ENCODE data around the gene FGF22. TPM values are rescaled to one million over a fixed set of nuclear protein-coding genes. Genes with fewer than 3 reads are reported as not detected.

Gene FGF22
- total and polyA plus RNA-seq, 4 donors = 0.08 TPM; not detected in 3

DNA sequence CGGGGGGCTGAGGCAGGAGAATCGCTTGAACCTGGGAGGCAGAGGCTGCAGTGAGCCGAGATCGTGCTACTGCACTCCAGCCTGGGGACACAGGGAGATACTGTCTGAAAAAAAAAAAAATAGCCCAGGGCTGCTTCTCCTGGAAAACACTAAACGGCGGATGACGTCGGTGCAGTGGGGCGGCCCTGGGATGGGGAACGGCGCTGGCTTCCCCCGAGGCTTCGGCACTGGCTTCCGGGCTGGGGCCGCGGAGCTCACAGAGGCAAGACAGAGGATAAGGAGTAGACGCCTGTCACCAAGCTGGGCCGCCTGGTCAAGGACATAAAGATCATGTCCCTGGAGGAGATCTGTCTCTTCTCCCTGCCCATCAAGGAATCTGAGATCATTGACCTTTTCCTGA, 50.5 kb downstream of the FGF22 start:
- WGBS = 73% methylated on average over 18 of the region's 18 CpGs
- Histone ChIP-seq H3K27ac (ENCODE audit: low read depth in 1 of 2, low read length in 2 of 2) (no peak overlapping the region), H3K4me3 (ENCODE audit: low read depth in 1 of 3, low read length in 3 of 3) (no peak overlapping the region), H3K4me1 (ENCODE audit: control insufficient read depth in 4 of 4, insufficient read depth in 4 of 4, low read length in 3 of 4) (no peaks in the 10 kb centered on the region), H3K27me3 (ENCODE audit: control insufficient read depth in 4 of 4, insufficient read depth in 4 of 4, low read length in 3 of 4) (no peaks in the 10 kb centered on the region), H3K36me3 (ENCODE audit: control insufficient read depth in 4 of 4, insufficient read depth in 3 of 4, low read depth in 1 of 4, low read length in 3 of 4) (no peaks in the 10 kb centered on the region), H3K9me3 (ENCODE audit: control insufficient read depth in 4 of 4, low read length in 3 of 4) (no peaks in the 10 kb centered on the region), H3K9ac (ENCODE audit: low read depth in 1 of 2, low read length in 2 of 2) (no peak overlapping the region)
- DNase-seq (ENCODE audit: low spot score) = no peak
- no peak for TF ChIP-seq SP1 (IDR thresholded peaks at IDR 0.05)
- no peak for TF ChIP-seq RXRA (IDR thresholded peaks at IDR 0.05)
- no peak for TF ChIP-seq NR2F2 (IDR thresholded peaks at IDR 0.05)
- TF ChIP-seq JUND (IDR thresholded peaks at IDR 0.05) = no peak
- TF ChIP-seq, protein P1, sequence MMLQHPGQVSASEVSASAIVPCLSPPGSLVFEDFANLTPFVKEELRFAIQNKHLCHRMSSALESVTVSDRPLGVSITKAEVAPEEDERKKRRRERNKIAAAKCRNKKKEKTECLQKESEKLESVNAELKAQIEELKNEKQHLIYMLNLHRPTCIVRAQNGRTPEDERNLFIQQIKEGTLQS (IDR thresholded peaks at IDR 0.05) = no peak
- no peak for TF ChIP-seq HNF4G (IDR thresholded peaks at IDR 0.05)
- no peak for TF ChIP-seq HNF4A (conservative IDR thresholded peaks at IDR 0.05)
- no peak for TF ChIP-seq FOXA2 (IDR thresholded peaks at IDR 0.05)
- TF ChIP-seq, protein P2, sequence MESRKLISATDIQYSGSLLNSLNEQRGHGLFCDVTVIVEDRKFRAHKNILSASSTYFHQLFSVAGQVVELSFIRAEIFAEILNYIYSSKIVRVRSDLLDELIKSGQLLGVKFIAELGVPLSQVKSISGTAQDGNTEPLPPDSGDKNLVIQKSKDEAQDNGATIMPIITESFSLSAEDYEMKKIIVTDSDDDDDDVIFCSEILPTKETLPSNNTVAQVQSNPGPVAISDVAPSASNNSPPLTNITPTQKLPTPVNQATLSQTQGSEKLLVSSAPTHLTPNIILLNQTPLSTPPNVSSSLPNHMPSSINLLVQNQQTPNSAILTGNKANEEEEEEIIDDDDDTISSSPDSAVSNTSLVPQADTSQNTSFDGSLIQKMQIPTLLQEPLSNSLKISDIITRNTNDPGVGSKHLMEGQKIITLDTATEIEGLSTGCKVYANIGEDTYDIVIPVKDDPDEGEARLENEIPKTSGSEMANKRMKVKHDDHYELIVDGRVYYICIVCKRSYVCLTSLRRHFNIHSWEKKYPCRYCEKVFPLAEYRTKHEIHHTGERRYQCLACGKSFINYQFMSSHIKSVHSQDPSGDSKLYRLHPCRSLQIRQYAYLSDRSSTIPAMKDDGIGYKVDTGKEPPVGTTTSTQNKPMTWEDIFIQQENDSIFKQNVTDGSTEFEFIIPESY (IDR thresholded peaks at IDR 0.05) = no peak
- TF ChIP-seq, protein P3, sequence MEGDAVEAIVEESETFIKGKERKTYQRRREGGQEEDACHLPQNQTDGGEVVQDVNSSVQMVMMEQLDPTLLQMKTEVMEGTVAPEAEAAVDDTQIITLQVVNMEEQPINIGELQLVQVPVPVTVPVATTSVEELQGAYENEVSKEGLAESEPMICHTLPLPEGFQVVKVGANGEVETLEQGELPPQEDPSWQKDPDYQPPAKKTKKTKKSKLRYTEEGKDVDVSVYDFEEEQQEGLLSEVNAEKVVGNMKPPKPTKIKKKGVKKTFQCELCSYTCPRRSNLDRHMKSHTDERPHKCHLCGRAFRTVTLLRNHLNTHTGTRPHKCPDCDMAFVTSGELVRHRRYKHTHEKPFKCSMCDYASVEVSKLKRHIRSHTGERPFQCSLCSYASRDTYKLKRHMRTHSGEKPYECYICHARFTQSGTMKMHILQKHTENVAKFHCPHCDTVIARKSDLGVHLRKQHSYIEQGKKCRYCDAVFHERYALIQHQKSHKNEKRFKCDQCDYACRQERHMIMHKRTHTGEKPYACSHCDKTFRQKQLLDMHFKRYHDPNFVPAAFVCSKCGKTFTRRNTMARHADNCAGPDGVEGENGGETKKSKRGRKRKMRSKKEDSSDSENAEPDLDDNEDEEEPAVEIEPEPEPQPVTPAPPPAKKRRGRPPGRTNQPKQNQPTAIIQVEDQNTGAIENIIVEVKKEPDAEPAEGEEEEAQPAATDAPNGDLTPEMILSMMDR (IDR thresholded peaks at IDR 0.05; ENCODE audit: low read depth, low read length, missing input control) = no peak
- TF ChIP-seq FOXA1 (IDR thresholded peaks at IDR 0.05) = no peak
- no peak for TF ChIP-seq EGR1 (IDR thresholded peaks at IDR 0.05; ENCODE audit: low read depth in 2 of 2)
- no peak for TF ChIP-seq RAD21 (IDR thresholded peaks at IDR 0.05)
- TF ChIP-seq GABPA (IDR thresholded peaks at IDR 0.05 in 1 of 2, conservative IDR thresholded peaks at IDR 0.05 in 1 of 2) = no peak
- TF ChIP-seq, protein P4, sequence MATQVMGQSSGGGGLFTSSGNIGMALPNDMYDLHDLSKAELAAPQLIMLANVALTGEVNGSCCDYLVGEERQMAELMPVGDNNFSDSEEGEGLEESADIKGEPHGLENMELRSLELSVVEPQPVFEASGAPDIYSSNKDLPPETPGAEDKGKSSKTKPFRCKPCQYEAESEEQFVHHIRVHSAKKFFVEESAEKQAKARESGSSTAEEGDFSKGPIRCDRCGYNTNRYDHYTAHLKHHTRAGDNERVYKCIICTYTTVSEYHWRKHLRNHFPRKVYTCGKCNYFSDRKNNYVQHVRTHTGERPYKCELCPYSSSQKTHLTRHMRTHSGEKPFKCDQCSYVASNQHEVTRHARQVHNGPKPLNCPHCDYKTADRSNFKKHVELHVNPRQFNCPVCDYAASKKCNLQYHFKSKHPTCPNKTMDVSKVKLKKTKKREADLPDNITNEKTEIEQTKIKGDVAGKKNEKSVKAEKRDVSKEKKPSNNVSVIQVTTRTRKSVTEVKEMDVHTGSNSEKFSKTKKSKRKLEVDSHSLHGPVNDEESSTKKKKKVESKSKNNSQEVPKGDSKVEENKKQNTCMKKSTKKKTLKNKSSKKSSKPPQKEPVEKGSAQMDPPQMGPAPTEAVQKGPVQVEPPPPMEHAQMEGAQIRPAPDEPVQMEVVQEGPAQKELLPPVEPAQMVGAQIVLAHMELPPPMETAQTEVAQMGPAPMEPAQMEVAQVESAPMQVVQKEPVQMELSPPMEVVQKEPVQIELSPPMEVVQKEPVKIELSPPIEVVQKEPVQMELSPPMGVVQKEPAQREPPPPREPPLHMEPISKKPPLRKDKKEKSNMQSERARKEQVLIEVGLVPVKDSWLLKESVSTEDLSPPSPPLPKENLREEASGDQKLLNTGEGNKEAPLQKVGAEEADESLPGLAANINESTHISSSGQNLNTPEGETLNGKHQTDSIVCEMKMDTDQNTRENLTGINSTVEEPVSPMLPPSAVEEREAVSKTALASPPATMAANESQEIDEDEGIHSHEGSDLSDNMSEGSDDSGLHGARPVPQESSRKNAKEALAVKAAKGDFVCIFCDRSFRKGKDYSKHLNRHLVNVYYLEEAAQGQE (IDR thresholded peaks at IDR 0.05) = no peak
- TF ChIP-seq TAF1 (conservative IDR thresholded peaks at IDR 0.05) = no peak

Other genes with a start within 250 kb of the FGF22 start
- gene C2CD4C, start 230.7 kb upstream of the FGF22 start, total RNA-seq = under 1 TPM; 0.09 to 0.42 TPM
- gene C2CD4C, start 230.7 kb upstream of the FGF22 start, polyA plus RNA-seq = under 1 TPM; 0.08 to 0.29 TPM
- 10 to 100 TPM; 15.6 to 28.7 TPM for gene SHC2, start 178.8 kb upstream of the FGF22 start, total RNA-seq
- gene SHC2, start 178.8 kb upstream of the FGF22 start, polyA plus RNA-seq = 10 to 100 TPM; 17.3 to 43.0 TPM
- gene MADCAM1, start 143.4 kb upstream of the FGF22 start, total RNA-seq = under 1 TPM; 0.17 to 0.23 TPM
- under 1 TPM; 0.25 to 0.32 TPM for gene MADCAM1, start 143.4 kb upstream of the FGF22 start, polyA plus RNA-seq
- 10 to 100 TPM; 15.1 to 15.5 TPM for gene TPGS1, start 132.4 kb upstream of the FGF22 start, total RNA-seq
- 10 to 100 TPM in 1 of 2 donors, 1 to 10 TPM in 1; 1.7 to 14.3 TPM for gene TPGS1, start 132.4 kb upstream of the FGF22 start, polyA plus RNA-seq
- gene CDC34, start 108.1 kb upstream of the FGF22 start, total RNA-seq = 10 to 100 TPM; 29.6 to 83.8 TPM
- gene CDC34, start 108.1 kb upstream of the FGF22 start, polyA plus RNA-seq = 10 to 100 TPM; 19.2 to 53.9 TPM
- gene GZMM, start 95.8 kb upstream of the FGF22 start, total RNA-seq = 1 to 10 TPM; 1.0 to 1.1 TPM
- gene GZMM, start 95.8 kb upstream of the FGF22 start, polyA plus RNA-seq = 1 to 10 TPM in 1 of 2 donors, under 1 TPM in 1; 0.28 to 1.3 TPM
- 100 to 1,000 TPM in 1 of 2 donors, 10 to 100 TPM in 1; 80.4 to 367 TPM for gene BSG, start 67.3 kb upstream of the FGF22 start, total RNA-seq
- 100 to 1,000 TPM; 146 to 152 TPM for gene BSG, start 67.3 kb upstream of the FGF22 start, polyA plus RNA-seq
- under 1 TPM; 0.05 to 0.17 TPM for gene HCN2, start 50.0 kb upstream of the FGF22 start, total RNA-seq
- under 1 TPM in 1 of 2 donors, not detected in 1; 0.13 TPM for gene HCN2, start 50.0 kb upstream of the FGF22 start, polyA plus RNA-seq
- 10 to 100 TPM; 16.0 to 33.0 TPM for gene POLRMT, start 6.3 kb upstream of the FGF22 start, total RNA-seq
- 10 to 100 TPM; 37.2 to 41.4 TPM for gene POLRMT, start 6.3 kb upstream of the FGF22 start, polyA plus RNA-seq
- gene RNF126, start 23.3 kb downstream of the FGF22 start, total RNA-seq = 10 to 100 TPM; 16.7 to 29.1 TPM
- gene RNF126, start 23.3 kb downstream of the FGF22 start, polyA plus RNA-seq = 10 to 100 TPM; 19.1 to 32.7 TPM
- 1 to 10 TPM; 5.7 to 8.4 TPM for gene FSTL3, start 36.5 kb downstream of the FGF22 start, total RNA-seq
- 1 to 10 TPM; 2.2 to 6.3 TPM for gene FSTL3, start 36.5 kb downstream of the FGF22 start, polyA plus RNA-seq
- 10 to 100 TPM in 1 of 2 donors, not detected in 1; 12.1 TPM for gene PRSS57, start 55.6 kb downstream of the FGF22 start, total RNA-seq
- under 1 TPM in 1 of 2 donors, not detected in 1; 0.10 TPM for gene PRSS57, start 55.6 kb downstream of the FGF22 start, polyA plus RNA-seq
- gene PALM, start 69.1 kb downstream of the FGF22 start, total RNA-seq = 1 to 10 TPM; 3.8 to 4.8 TPM
- 1 to 10 TPM in 1 of 2 donors, under 1 TPM in 1; 0.92 to 5.1 TPM for gene PALM, start 69.1 kb downstream of the FGF22 start, polyA plus RNA-seq
- gene MISP, start 111.2 kb downstream of the FGF22 start, total RNA-seq = under 1 TPM in 1 of 2 donors, not detected in 1; 0.08 TPM
- under 1 TPM in 1 of 2 donors, not detected in 1; 0.05 TPM for gene MISP, start 111.2 kb downstream of the FGF22 start, polyA plus RNA-seq
- 100 to 1,000 TPM in 1 of 2 donors, 10 to 100 TPM in 1; 98.1 to 147 TPM for gene PTBP1, start 157.6 kb downstream of the FGF22 start, total RNA-seq
- gene PTBP1, start 157.6 kb downstream of the FGF22 start, polyA plus RNA-seq = 10 to 100 TPM; 72.9 to 76.5 TPM
- gene PLPPR3, start 182.1 kb downstream of the FGF22 start, total RNA-seq = 1 to 10 TPM in 1 of 2 donors, not detected in 1; 3.1 TPM
- gene PLPPR3, start 182.1 kb downstream of the FGF22 start, polyA plus RNA-seq = not detected
- 10 to 100 TPM in 1 of 2 donors, under 1 TPM in 1; 0.08 to 20.2 TPM for gene AZU1, start 188.0 kb downstream of the FGF22 start, total RNA-seq
- gene AZU1, start 188.0 kb downstream of the FGF22 start, polyA plus RNA-seq = 1 to 10 TPM in 1 of 2 donors, under 1 TPM in 1; 0.24 to 1.8 TPM
- gene PRTN3, start 201.1 kb downstream of the FGF22 start, total RNA-seq = 100 to 1,000 TPM in 1 of 2 donors, under 1 TPM in 1; 0.17 to 225 TPM
- 1 to 10 TPM in 1 of 2 donors, under 1 TPM in 1; 0.67 to 2.7 TPM for gene PRTN3, start 201.1 kb downstream of the FGF22 start, polyA plus RNA-seq
- 10 to 100 TPM in 1 of 2 donors, under 1 TPM in 1; 0.17 to 37.4 TPM for gene ELANE, start 212.4 kb downstream of the FGF22 start, total RNA-seq
- 1 to 10 TPM in 1 of 2 donors, under 1 TPM in 1; 0.88 to 2.7 TPM for gene ELANE, start 212.4 kb downstream of the FGF22 start, polyA plus RNA-seq
- gene CFD, start 219.8 kb downstream of the FGF22 start, total RNA-seq = 10 to 100 TPM; 13.2 to 14.1 TPM
- gene CFD, start 219.8 kb downstream of the FGF22 start, polyA plus RNA-seq = 10 to 100 TPM in 1 of 2 donors, 1 to 10 TPM in 1; 4.5 to 20.2 TPM

All from liver (tissue), 9 donors.